Measurements from ENCODE around the gene MGST3. TPM values are rescaled to one million over a fixed set of nuclear protein-coding genes. Genes with fewer than 3 reads are reported as not detected.

MGST3 gene
- total RNA-seq, 1 experiment from 2014 or later: 87.7 TPM

GRCh38 chr1:165661703-165662102 is 30.7 kb downstream of the MGST3 start:
- Histone ChIP-seq H3K14ac (ENCODE audit: insufficient read depth, low read length) (no peak overlapping the region), H4K8ac (replicated peaks; ENCODE audit: insufficient read length, low read depth, low read length) (no peak overlapping the region), H4K20me1 (ENCODE audit: control insufficient read depth, insufficient read depth, insufficient read length) (no peaks in the 10 kb centered on the region), H3K9ac (ENCODE audit: extremely low read depth, insufficient read length, low read length) (no peak overlapping the region), H3K27ac (ENCODE audit: insufficient read length, low read depth, low read length) (no peak overlapping the region), H2AK5ac (ENCODE audit: insufficient read length, low read length) (no peak overlapping the region), H2BK120ac (ENCODE audit: low read depth, low read length, poor library complexity, severe bottlenecking) (no peak overlapping the region), H3K4me1 (ENCODE audit: insufficient read depth, low read length) (no peaks in the 10 kb centered on the region), H2BK12ac (ENCODE audit: insufficient read length, low read depth, low read length) (no peak overlapping the region), H3K23ac (ENCODE audit: insufficient read length, low read depth, low read length) (no peak overlapping the region), H3K79me2 (ENCODE audit: insufficient read depth, low read length) (no peaks in the 10 kb centered on the region), H2AFZ (ENCODE audit: low read length) (no peak overlapping the region), H3K27me3 (ENCODE audit: insufficient read depth, low read length) (no peaks in the 10 kb centered on the region), H4K91ac (ENCODE audit: insufficient read length, low read depth, low read length) (no peak overlapping the region), H3K23me2 (ENCODE audit: insufficient read length, low read depth, low read length, poor library complexity, severe bottlenecking) (no peaks in the 10 kb centered on the region), H2BK20ac (ENCODE audit: low read depth, low read length, poor library complexity, severe bottlenecking) (no peak overlapping the region), H3K56ac (ENCODE audit: insufficient read length, low read depth, low read length) (no peak overlapping the region), H3K9me3 (ENCODE audit: control insufficient read depth, low read depth, low read length) (no peaks in the 10 kb centered on the region), H3K4ac (ENCODE audit: low read depth, low read length) (no peak overlapping the region), H3T11ph (ENCODE audit: low read length) (no peak overlapping the region), H3K4me2 (ENCODE audit: insufficient read depth, insufficient read length, low read length) (no peak overlapping the region), H3K79me1 (ENCODE audit: insufficient read depth, low read depth, low read length, poor library complexity, severe bottlenecking) (no peaks in the 10 kb centered on the region), H2BK5ac (ENCODE audit: insufficient read length, low read length) (no peak overlapping the region), H4K5ac (ENCODE audit: insufficient read length, low read depth, low read length) (no peak overlapping the region), H2BK15ac (ENCODE audit: low read depth, low read length) (no peak overlapping the region), H3K18ac (ENCODE audit: insufficient read length, low read depth, low read length) (no peak overlapping the region)
- Mint-ChIP-seq H3K9me3 (no peaks in the 10 kb centered on the region), H3K36me3 (ENCODE audit: insufficient read depth in 1 of 3, low read depth in 3 of 3) (peaks cover 7 to 54% (median 40%) of the 10 kb centered on the region in 3 experiments), H3K27ac (no peak overlapping the region), H3K4me1 (peaks cover 8 to 12% of the 10 kb centered on the region in 2 experiments), H3K4me3 (no peak overlapping the region), H3K27me3 (ENCODE audit: low read depth) (no peaks in the 10 kb centered on the region)
- no peak for DNase-seq
- no peak for TF ChIP-seq CTCF (conservative IDR thresholded peaks at IDR 0.05)
- WGBS (ENCODE audit: extremely low coverage, insufficient read length, low lambda C conversion rate): no CpG with 5 or more reads among the region's 2 CpGs

Data from H9 (cell line).